ENCODE results near the gene UNC45A. TPM values are rescaled to one million over a fixed set of nuclear protein-coding genes. Genes with fewer than 3 reads are reported as not detected.

Gene UNC45A
- total and polyA plus RNA-seq, 2 donors (not counting 1 experiment from before 2014, with no cell fraction given): 56.3 to 79.0 TPM

GRCh38 chr15:90903733-90904536, 31.1 kb upstream of the UNC45A start:
- Histone ChIP-seq H3K27ac (ENCODE audit: low read length in 2 of 2) (peak overlapping the region in 1 of 2 donors; percentile 72), H3K27me3 (replicated peaks in 1 of 4; ENCODE audit: control extremely low read depth in 1 of 4, control insufficient read depth in 3 of 4, insufficient read depth in 4 of 4, low read length in 3 of 4) (no peaks in the 10 kb centered on the region), H3K9ac (ENCODE audit: low read length) (peak overlapping the region; percentile 76), H3K4me1 (ENCODE audit: control insufficient read depth in 2 of 2, insufficient read depth in 2 of 2, low read length in 2 of 2) (peaks cover 13 to 19% of the 10 kb centered on the region in 2 donors), H3K4me2 (replicated peaks; ENCODE audit: low read depth, low read length, poor library complexity, severe bottlenecking) (peak overlapping the region; percentile 94), H3K79me2 (ENCODE audit: control insufficient read depth, insufficient read depth, low read length) (peaks cover 3% of the 10 kb centered on the region), H3K36me3 (replicated peaks in 1 of 2; ENCODE audit: control extremely low read depth in 1 of 2, control insufficient read depth in 1 of 2, extremely low read depth in 1 of 2, insufficient read depth in 2 of 2, low read length in 1 of 2) (peaks cover 0 to 38% of the 10 kb centered on the region in 2 experiments), H4K20me1 (ENCODE audit: control insufficient read depth, insufficient read depth, low read length, poor library complexity, severe bottlenecking) (peaks cover 13% of the 10 kb centered on the region), H3K4me3 (ENCODE audit: control extremely low read depth in 1 of 5, extremely low read depth in 1 of 5, insufficient read depth in 1 of 5, low read depth in 2 of 5, low read length in 4 of 5) (peak overlapping the region; percentile 61 to 74 (median 69)), H2AFZ (ENCODE audit: insufficient read depth, low read depth, low read length, poor library complexity, severe bottlenecking) (peak overlapping the region; percentile 86), H3K9me3 (ENCODE audit: control extremely low read depth in 1 of 3, control insufficient read depth in 2 of 3, insufficient read depth in 1 of 3, low read length in 2 of 3) (no peaks in the 10 kb centered on the region)
- peak overlapping the region; percentile 90 for H3K27ac Mint-ChIP-seq
- intact Hi-C loops (cut with micrococcal nuclease): loop anchor here (2.0 kb wide), 1 partner anchor 309 kb away; no protein-coding TSS in a partner anchor
- H3K4me3 Mint-ChIP-seq: peak overlapping the region; percentile 85
- ChIA-PET POLR2A (interaction anchor here (0.8 to 3.8 kb wide), 5 partner anchors 18 to 542 kb away, joined by 3 to 66 read pairs (median 4); partner anchors contain the start of genes HDDC3, IQGAP1 and UNC45A), CTCF (interaction anchor here (0.9 to 14.4 kb wide), 9 partner anchors 17 to 585 kb away, joined by 3 to 260 read pairs (median 6); partner anchors contain the start of genes FES, HDDC3 and UNC45A)
- ATAC-seq (ENCODE audit: low read depth) (no peak), DNase-seq (no peak)
- no peaks in the 10 kb centered on the region for H3K27me3 Mint-ChIP-seq
- TF ChIP-seq CTCF (IDR thresholded peaks at IDR 0.05) (no peak), EZH2 (IDR thresholded peaks at IDR 0.05; ENCODE audit: borderline replicate concordance, insufficient read depth, low read depth, low read length, poor library complexity, severe bottlenecking) (no peak)
- WGBS (ENCODE audit: insufficient coverage): 77% methylated on average over 12 of the region's 18 CpGs
- peaks cover 24% of the 10 kb centered on the region for H3K4me1 Mint-ChIP-seq
- no peaks in the 10 kb centered on the region for H3K9me3 Mint-ChIP-seq (ENCODE audit: insufficient read depth)

GRCh38 chr15:90904746-90905145, 30.3 kb upstream of the UNC45A start:
- Histone ChIP-seq H3K36me3 (replicated peaks in 1 of 2; ENCODE audit: control extremely low read depth in 1 of 2, control insufficient read depth in 1 of 2, extremely low read depth in 1 of 2, insufficient read depth in 2 of 2, low read length in 1 of 2) (peaks cover 0 to 43% of the 10 kb centered on the region in 2 experiments), H3K4me2 (replicated peaks; ENCODE audit: low read depth, low read length, poor library complexity, severe bottlenecking) (no peak overlapping the region), H3K9ac (ENCODE audit: low read length) (no peak overlapping the region), H3K4me3 (ENCODE audit: control extremely low read depth in 1 of 5, extremely low read depth in 1 of 5, insufficient read depth in 1 of 5, low read depth in 2 of 5, low read length in 4 of 5) (no peak overlapping the region), H3K27me3 (replicated peaks in 1 of 4; ENCODE audit: control extremely low read depth in 1 of 4, control insufficient read depth in 3 of 4, insufficient read depth in 4 of 4, low read length in 3 of 4) (no peaks in the 10 kb centered on the region), H3K4me1 (ENCODE audit: control insufficient read depth in 2 of 2, insufficient read depth in 2 of 2, low read length in 2 of 2) (peaks cover 13 to 19% of the 10 kb centered on the region in 2 donors), H4K20me1 (ENCODE audit: control insufficient read depth, insufficient read depth, low read length, poor library complexity, severe bottlenecking) (peaks cover 13% of the 10 kb centered on the region), H2AFZ (ENCODE audit: insufficient read depth, low read depth, low read length, poor library complexity, severe bottlenecking) (no peak overlapping the region), H3K79me2 (ENCODE audit: control insufficient read depth, insufficient read depth, low read length) (peaks cover 3% of the 10 kb centered on the region), H3K9me3 (ENCODE audit: control extremely low read depth in 1 of 3, control insufficient read depth in 2 of 3, insufficient read depth in 1 of 3, low read length in 2 of 3) (no peaks in the 10 kb centered on the region), H3K27ac (ENCODE audit: low read length in 2 of 2) (no peak overlapping the region)
- Mint-ChIP-seq H3K4me1 (peaks cover 22% of the 10 kb centered on the region), H3K27me3 (no peaks in the 10 kb centered on the region), H3K4me3 (no peak overlapping the region), H3K27ac (no peak overlapping the region), H3K9me3 (ENCODE audit: insufficient read depth) (no peaks in the 10 kb centered on the region)
- TF ChIP-seq EZH2 (IDR thresholded peaks at IDR 0.05; ENCODE audit: borderline replicate concordance, insufficient read depth, low read depth, low read length, poor library complexity, severe bottlenecking): no peak
- no peak for TF ChIP-seq CTCF (IDR thresholded peaks at IDR 0.05)
- ATAC-seq (ENCODE audit: low read depth): no peak
- WGBS (ENCODE audit: insufficient coverage): 98% methylated on average over 9 of the region's 9 CpGs
- ChIA-PET CTCF (interaction anchor here (1.2 to 14.4 kb wide), 5 partner anchors 12 to 257 kb away, joined by 3 to 260 read pairs (median 3); partner anchors contain the start of genes FES, HDDC3 and UNC45A), POLR2A (interaction anchor here (1.7 kb wide), 1 partner anchor 19 kb away, joined by 5 read pairs; no protein-coding TSS in a partner anchor)
- DNase-seq: no peak
- intact Hi-C loops (cut with micrococcal nuclease): no loop called here
